Measurements from ENCODE around the gene CARHSP1.

DNA sequence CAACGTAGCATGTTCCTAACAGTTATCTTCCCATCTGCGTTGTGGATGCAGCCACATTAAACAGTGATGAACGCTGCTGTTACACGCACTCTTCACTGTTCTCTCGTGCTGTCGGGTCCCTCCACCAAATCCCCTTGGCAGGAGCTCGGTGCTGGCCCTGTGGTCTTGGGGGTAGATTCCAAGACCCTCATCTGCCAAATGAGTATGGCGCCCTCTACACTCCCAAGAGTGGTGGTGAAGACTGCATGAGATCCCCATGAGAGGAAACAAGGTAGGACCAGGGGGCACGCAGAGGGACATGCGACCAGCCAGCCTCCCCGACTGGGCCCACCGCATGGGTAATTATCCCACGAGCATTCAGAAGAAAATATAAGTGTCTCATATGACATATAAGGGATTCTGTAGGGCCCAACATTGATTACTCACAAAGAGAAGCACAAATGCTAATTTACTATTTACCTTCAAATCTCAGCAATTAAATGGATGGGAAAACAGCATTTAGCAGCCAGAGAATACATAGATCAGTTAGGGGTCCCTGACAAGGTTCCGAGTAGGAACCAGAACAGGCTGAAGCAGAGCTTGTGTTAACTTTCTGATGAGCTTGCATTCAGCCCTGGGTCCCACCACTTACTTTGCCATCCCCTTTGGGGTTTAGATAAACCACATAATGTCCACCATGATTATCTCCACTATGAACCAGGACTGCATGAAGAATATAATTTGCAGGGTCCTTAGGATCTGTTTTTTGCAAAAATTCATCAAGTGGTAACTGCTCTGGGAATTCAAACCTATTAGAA lies 37.2 kb upstream of the CARHSP1 start:
- TF ChIP-seq, protein P1, sequence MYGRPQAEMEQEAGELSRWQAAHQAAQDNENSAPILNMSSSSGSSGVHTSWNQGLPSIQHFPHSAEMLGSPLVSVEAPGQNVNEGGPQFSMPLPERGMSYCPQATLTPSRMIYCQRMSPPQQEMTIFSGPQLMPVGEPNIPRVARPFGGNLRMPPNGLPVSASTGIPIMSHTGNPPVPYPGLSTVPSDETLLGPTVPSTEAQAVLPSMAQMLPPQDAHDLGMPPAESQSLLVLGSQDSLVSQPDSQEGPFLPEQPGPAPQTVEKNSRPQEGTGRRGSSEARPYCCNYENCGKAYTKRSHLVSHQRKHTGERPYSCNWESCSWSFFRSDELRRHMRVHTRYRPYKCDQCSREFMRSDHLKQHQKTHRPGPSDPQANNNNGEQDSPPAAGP (tag by site-specific recombination; IDR thresholded peaks at IDR 0.05) = no peak
- TF ChIP-seq ZNF121 (tag by site-specific recombination; IDR thresholded peaks at IDR 0.05) (no peak), ZNF175 (tag by site-specific recombination; IDR thresholded peaks at IDR 0.05) (no peak), ZBTB21 (tag by site-specific recombination; IDR thresholded peaks at IDR 0.05) (no peak), ZNF350 (tag by site-specific recombination; IDR thresholded peaks at IDR 0.05) (no peak), ZNF585B (tag by site-specific recombination; IDR thresholded peaks at IDR 0.05) (no peak), ZNF629 (tag by site-specific recombination; IDR thresholded peaks at IDR 0.05) (no peak), GLI4 (tag by site-specific recombination; IDR thresholded peaks at IDR 0.05) (no peak), GLIS1 (tag by site-specific recombination; IDR thresholded peaks at IDR 0.05) (no peak), ZNF341 (tag by site-specific recombination; IDR thresholded peaks at IDR 0.05; ENCODE audit: low read depth) (no peak), BCL11A (tag by site-specific recombination; IDR thresholded peaks at IDR 0.05; ENCODE audit: low read depth) (no peak)
- TF ChIP-seq, protein P2, sequence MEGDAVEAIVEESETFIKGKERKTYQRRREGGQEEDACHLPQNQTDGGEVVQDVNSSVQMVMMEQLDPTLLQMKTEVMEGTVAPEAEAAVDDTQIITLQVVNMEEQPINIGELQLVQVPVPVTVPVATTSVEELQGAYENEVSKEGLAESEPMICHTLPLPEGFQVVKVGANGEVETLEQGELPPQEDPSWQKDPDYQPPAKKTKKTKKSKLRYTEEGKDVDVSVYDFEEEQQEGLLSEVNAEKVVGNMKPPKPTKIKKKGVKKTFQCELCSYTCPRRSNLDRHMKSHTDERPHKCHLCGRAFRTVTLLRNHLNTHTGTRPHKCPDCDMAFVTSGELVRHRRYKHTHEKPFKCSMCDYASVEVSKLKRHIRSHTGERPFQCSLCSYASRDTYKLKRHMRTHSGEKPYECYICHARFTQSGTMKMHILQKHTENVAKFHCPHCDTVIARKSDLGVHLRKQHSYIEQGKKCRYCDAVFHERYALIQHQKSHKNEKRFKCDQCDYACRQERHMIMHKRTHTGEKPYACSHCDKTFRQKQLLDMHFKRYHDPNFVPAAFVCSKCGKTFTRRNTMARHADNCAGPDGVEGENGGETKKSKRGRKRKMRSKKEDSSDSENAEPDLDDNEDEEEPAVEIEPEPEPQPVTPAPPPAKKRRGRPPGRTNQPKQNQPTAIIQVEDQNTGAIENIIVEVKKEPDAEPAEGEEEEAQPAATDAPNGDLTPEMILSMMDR (tag by site-specific recombination; IDR thresholded peaks at IDR 0.05) = no peak
- TF ChIP-seq, protein P3, sequence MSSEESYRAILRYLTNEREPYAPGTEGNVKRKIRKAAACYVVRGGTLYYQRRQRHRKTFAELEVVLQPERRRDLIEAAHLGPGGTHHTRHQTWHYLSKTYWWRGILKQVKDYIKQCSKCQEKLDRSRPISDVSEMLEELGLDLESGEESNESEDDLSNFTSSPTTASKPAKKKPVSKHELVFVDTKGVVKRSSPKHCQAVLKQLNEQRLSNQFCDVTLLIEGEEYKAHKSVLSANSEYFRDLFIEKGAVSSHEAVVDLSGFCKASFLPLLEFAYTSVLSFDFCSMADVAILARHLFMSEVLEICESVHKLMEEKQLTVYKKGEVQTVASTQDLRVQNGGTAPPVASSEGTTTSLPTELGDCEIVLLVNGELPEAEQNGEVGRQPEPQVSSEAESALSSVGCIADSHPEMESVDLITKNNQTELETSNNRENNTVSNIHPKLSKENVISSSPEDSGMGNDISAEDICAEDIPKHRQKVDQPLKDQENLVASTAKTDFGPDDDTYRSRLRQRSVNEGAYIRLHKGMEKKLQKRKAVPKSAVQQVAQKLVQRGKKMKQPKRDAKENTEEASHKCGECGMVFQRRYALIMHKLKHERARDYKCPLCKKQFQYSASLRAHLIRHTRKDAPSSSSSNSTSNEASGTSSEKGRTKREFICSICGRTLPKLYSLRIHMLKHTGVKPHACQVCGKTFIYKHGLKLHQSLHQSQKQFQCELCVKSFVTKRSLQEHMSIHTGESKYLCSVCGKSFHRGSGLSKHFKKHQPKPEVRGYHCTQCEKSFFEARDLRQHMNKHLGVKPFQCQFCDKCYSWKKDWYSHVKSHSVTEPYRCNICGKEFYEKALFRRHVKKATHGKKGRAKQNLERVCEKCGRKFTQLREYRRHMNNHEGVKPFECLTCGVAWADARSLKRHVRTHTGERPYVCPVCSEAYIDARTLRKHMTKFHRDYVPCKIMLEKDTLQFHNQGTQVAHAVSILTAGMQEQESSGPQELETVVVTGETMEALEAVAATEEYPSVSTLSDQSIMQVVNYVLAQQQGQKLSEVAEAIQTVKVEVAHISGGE (tag by site-specific recombination; conservative IDR thresholded peaks at IDR 0.05; ENCODE audit: low read depth) = no peak
